Measurements from ENCODE around the gene CDYL2.
A peak's percentile ranks its signal among the peaks of the same experiment; 100 is the strongest.
"Not testable (repeated sequence)": the region's sequence is repeated elsewhere in the genome, so short reads cannot be mapped to it uniquely, and the experiment has no call there.

The CDYL2 gene

GRCh38 chr16:80666378-80667250, 137.8 kb downstream of the CDYL2 start:
- DNase-seq = peak in 1 of 2 experiments; percentile 60

GRCh38 chr16:80665356-80665755, 139.0 kb downstream of the CDYL2 start:
- no peak for DNase-seq

- no peak for DNase-seq
These were observed 139.6 kb downstream of the CDYL2 start for GRCh38 chr16:80664786-80665185.

GRCh38 chr16:80664226-80664625, 140.2 kb downstream of the CDYL2 start:
- DNase-seq = no peak

- DNase-seq = no peak
These were observed 141.3 kb downstream of the CDYL2 start for GRCh38 chr16:80663078-80663477.

GRCh38 chr16:80659865-80660264, 144.5 kb downstream of the CDYL2 start:
- DNase-seq = no peak

- no peak for DNase-seq
These were observed 147.7 kb downstream of the CDYL2 start for GRCh38 chr16:80656711-80657150.

- DNase-seq = no peak
These were observed 148.2 kb downstream of the CDYL2 start for GRCh38 chr16:80656161-80656560.

GRCh38 chr16:80655751-80656150, 148.6 kb downstream of the CDYL2 start:
- DNase-seq = no peak

- DNase-seq = no peak
These were observed 150.1 kb downstream of the CDYL2 start for GRCh38 chr16:80654094-80654862.

GRCh38 chr16:80652441-80652840, 152.0 kb downstream of the CDYL2 start:
- DNase-seq = no peak

GRCh38 chr16:80650281-80650680, 154.1 kb downstream of the CDYL2 start:
- not testable (repeated sequence) for DNase-seq

GRCh38 chr16:80640316-80640715, 164.1 kb downstream of the CDYL2 start:
- no peak for DNase-seq

GRCh38 chr16:80639636-80640035, 164.8 kb downstream of the CDYL2 start:
- no peak for DNase-seq

GRCh38 chr16:80637621-80638020, 166.8 kb downstream of the CDYL2 start:
- no peak for DNase-seq

GRCh38 chr16:80631581-80631980, 172.8 kb downstream of the CDYL2 start:
- no peak for DNase-seq

GRCh38 chr16:80628254-80628653, 176.1 kb downstream of the CDYL2 start:
- DNase-seq = no peak

GRCh38 chr16:80627108-80627507, 177.3 kb downstream of the CDYL2 start:
- DNase-seq = no peak

GRCh38 chr16:80623376-80623775, 181.0 kb downstream of the CDYL2 start:
- no peak for DNase-seq

- no peak for DNase-seq
These were observed 182.4 kb downstream of the CDYL2 start for GRCh38 chr16:80622007-80622406.

- peak in 1 of 2 experiments; percentile 38 for DNase-seq
These were observed 183.4 kb downstream of the CDYL2 start for GRCh38 chr16:80620736-80621605.

- no peak for DNase-seq
These were observed 184.6 kb downstream of the CDYL2 start for GRCh38 chr16:80619824-80620223.
